GM19351 (cell line): Measurements from ENCODE around the gene FGF10.

Source experiments
- ATAC-seq: cut with Tn5 transposase; IDR thresholded peaks from one replicate; pipeline ENCODE4 v1.9.1; 2021; ENCODE audit warnings: mild to moderate bottlenecking, moderate library complexity; ENCODE audit not compliant: unreplicated experiment

The FGF10 gene

DNA sequence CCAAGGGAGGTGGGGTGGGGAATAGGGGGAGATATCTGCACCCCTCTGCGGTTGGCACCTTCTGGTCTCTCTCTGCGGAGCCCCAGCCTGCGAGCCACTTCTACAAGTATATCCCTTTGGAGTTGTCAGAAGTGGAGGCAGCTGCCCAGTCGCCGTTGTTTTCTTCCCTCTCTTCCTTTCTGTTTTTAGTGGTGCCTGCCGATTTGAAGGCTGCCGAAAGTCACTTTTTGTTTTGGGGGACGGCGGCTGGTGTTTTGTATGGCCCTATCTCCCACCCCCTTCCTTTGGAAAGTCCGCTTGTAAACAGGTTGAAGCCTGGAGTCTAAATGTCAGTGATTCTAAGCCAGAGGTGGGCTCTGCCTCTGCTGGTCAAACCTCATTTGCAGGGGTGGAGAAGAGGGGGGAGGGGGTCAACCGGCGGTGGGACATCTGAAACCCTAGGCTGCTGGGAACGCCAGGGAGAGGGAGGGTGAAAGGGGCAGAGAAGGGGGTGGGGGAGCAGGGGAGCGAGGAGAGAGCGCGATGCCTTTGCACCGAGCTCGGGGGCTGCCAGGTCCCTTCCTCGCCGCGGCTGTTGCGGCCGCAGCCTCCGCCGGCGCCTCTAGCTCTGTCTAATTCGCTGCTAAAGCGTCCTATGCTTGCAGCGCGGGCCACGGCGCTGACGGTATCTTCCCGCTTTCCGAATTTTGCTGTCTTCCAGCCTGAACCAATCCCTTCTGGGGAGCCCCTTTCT, at the start of gene FGF10:
Gene FGF10, minus strand, starts transcription at position 331 of the 733 bp plus-strand sequence. CDS start 738 bp downstream, outside the sequence.
- no peak for ATAC-seq

DNA sequence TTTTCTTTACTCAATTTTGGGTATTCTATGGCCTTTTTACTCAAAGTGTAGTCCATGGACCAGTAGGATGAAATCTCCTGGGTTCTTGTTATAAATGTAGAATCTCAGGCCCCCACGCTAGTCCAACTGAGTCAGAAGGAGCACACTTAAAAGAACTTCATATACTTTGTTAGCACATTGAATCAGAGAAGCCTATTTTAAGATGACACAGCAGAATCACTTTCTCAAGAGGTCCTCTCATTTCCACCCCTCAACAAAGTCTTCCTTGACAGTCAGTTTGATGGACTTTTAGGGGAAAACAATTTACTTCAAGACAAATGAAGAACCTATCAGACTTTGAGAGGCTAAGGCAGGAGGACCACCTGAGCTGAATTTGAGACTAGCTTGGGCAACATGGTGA, 37.7 kb upstream of the FGF10 start:
- ATAC-seq = no peak

DNA sequence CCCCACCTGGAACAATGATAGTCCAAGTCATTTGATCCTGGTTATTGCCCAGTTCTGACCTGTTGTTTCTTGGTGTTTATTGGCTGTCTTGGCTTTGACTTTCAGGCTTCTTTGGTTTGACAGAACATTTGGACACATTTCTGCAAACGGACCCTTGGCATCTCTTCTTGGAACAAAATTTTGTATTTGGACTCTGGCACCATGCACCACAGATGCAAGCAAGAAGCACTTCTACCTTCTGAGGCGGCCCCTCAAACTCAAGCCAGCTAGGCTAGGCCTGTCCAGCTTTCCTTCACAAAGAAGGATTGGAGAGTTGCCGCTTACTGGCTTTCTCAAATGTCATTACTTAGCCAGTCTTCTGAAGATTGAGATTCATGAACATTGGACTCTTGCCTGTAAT, 23.1 kb upstream of the FGF10 start:
- ATAC-seq = no peak

DNA sequence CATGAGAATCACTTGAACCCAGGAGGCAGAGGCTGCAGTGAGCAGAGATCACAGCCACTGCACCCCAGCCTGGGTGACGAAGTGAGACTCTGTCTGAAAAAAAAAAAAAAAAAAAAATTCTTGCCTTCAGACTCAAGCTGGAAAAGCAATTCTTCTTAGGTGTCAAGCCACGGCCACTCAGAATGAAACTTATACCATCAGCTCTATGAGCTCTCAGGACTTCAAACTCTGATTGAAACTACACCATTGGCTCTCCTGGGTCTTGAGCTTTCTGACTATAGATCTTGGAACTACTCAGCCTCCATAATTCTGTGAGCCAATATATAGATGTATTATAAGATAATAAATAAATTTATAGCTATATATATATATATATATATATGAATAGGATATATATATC, 12.9 kb upstream of the FGF10 start:
- no peak for ATAC-seq

DNA sequence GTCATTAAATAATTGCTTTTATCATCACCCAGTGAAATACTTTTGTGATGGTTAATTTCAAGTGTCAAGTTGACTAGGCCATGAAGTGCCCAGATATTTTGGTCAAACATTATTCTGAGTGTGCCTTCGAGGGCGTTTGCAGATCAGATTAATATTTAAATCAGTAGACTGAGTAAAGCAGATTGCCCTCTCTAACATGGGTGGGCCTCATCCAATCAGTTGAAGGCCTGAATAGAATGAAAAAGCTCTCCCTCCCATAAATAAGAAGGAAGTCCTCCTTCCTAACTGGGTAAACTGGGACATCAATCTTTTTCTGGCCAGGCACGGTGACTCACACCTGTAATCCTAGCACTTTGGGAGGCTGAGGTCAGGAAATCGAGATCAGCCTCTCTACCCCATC, 12.4 kb upstream of the FGF10 start:
- no peak for ATAC-seq

DNA sequence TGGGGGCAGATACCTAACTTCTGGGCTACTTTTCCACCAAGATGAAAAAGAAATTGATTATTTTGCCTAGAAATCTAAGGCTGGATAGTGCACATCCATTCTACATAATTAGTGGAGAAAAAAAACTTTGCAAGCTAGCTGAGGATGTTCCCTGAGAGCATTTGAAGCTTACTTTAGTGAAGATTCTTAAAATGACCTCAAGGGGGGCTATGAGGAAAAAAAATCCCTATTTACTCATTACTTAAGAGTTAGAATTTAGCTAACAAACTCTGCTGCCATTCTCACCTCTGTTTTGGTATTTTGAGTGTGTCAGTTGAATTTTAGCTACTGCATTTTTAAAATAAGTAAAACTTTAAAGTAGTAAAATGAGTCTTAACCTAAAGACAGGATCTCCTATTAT, 9.2 kb upstream of the FGF10 start:
- no peak for ATAC-seq

DNA sequence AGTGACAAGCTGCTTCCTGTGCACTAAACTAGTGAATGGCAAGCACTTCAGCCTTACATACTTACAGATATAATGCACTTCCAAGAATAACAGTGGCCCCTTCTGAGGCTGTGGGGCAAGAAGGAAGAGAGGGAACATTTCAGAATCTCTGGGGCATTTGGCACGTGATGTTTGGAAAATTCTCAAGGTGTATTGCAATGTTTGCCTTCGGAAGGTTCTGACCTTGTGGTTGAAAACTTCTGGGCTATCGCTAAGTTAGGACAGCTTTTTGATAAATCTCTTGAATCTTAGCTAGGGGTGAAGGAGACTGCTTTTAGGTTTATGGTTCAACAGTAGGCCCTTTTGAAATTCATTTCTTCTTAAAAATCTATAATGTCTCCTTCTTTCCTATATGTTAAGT, 7.1 kb upstream of the FGF10 start:
- ATAC-seq = no peak

DNA sequence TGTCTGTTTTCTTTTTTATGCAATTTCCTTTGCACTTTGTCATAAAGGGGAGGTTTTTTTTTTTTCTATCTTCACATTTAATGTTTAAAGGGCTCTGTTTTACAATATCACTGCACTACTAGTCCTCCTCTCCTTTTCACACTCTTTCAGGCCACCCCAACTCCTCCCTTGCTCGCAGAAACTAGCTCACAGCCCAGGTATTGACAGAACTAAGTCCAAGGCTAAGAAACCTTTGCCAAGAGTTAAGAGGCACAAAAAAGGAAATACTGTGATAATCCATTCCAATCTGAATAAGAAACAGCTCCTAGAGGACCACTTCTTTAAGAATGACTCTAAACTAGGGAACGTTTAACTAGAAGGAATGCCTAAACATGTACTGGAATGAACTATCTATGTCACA, 1.1 kb upstream of the FGF10 start:
- ATAC-seq = no peak

DNA sequence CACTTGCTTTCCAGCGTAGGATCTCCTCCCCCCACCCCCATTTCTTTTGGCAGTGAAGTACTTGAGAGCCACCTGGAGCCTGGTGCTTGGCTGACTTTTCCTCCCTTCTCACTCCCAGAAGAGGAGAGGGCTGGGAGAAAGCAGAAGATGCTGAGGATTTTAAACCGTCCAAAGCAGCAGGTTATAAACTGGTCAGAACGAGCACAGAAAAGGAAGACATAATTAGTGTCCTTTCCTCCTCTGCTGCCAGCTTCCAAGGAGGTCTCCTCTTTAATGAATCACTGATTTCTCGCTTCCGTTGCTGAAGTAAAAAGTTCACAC, 563 bp upstream of the FGF10 start:
- ATAC-seq = no peak

DNA sequence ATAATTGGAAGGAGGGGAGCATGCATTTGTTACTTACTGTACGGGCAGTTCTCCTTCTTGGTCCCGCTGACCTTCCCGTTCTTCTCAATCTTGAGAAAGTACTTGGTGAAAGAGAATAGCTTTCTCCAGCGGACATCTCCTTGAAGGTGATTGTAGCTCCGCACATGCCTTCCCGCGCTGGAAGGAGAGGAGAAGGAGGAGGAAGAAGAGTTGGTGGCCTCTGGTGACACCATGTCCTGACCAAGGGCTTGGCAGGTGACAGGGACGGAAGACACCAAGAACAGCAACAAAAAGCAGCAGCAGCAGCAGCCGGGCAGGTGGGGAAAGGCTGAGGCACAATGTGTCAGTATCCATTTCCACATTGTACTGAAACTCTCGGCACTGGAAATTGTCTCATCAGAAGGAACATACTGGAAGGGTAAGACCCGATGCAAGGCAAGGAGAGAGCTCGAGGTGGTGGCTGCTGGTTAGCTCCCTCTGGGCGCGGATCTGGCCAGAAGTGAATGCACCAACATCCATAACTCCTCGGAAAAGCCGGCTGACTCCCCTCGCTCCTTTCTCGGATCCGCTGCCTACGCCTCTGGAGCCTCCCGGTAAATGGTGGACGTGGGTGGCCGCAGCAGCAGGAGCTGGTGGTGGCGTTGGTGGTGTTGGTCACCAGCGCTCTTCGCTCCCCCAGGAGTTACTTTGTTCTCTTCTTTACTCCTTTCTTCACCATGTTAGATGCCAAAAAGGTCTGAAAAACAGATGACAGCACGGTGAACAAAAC, 715 bp downstream of the FGF10 start:
- no peak for ATAC-seq

DNA sequence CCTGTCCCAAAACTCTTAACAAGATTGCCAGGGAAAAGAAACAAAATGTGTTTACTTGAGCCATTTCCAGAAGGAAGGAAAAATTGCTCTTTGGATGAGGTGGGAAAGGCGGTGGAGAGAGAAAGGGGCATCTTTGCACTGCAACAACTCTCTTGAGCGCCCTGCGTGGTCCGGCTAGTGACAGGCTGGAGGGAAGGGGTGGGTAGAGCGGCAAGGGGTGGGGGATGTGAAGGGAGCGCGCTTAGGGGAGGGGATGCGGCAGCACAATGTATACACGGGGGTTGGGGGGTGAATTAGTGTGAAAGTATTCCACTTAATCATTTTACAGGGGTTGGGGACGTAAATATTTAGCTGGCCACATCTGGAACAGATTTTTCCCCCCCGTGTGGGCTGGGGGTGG, 1.3 kb downstream of the FGF10 start:
- no peak for ATAC-seq

DNA sequence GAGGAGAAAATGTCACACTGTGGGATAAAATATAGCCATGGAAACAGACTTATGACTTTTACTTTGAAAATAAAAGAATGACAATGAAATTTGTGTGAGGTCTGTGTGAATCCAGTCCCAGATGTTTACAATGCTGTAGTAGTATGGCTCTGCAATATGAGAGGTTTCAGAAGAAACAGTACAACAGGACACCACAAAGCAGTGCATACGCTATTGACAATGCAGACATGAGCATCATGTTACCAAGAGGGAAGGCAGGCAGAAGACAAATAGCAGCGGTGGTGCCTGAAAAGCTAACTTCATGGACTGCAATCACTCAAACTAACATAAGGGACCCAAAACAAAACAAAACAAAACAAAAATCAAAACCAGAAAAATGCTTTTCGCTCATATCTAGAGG, 1.8 kb downstream of the FGF10 start:
- ATAC-seq = no peak

DNA sequence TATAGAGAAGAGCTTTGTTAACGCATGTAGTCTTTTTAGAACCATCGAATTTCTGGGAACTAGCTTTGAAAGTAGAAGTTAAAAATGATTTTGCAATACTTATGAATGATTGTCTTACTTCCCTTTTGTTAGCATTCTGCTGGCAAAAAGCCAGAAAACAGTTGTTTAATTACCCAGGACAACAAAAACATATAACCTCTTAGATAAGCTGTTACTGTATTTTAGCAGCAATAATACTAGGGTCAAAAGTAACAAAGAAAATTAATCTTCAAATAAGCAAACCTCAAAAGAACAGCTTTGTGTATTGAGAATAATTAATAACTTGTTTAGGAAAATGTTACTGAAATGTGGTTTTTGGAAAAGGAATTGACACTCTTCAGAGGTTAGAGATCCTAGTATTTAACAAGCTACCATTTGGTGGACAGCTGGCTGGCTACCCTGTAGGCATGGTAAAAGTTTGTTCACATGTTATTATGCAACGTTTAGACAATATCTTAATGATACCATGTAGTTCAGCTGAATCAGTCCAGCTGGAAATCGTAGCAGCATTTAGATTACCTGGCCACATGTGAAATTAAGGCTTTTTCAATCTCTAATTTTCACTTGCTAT, 3.8 kb downstream of the FGF10 start:
- ATAC-seq = no peak

DNA sequence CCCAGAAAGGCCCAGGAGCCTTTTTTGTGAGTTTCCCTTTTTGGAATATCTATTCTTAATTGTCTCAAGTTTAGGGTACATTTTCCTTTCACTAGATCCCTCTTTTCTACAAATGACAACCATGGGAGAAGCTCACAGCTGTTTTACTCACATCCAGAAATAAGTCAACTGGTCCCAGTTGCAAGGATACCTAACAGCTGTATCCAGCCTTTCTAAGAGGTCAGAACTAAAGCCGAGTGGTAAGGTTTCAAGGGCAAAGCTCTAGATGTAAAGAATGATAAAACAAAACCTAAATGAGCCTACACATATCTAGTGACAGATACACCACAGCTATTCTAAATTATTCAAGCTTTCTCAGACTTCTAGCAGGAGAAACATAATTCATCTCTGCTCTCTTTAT, 4.4 kb downstream of the FGF10 start:
- ATAC-seq = no peak

DNA sequence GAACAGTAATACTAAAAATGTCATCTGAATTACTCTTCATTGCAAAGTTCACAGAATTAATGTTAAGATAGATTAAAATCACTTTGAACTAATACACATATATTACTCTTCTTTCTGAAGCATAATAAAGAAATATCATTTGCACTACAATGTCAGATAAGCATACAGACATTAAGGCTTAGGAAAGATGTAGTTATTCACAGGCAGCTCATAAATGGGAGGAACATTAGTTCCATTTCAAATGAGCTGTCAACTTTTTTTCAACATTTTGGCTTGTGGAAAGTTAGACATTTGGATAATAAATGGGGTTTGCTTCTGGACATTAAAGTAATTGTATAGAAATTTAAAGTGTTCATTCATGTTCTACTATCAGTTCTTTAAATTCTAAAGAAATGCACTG, 6.3 kb downstream of the FGF10 start:
- ATAC-seq = no peak

DNA sequence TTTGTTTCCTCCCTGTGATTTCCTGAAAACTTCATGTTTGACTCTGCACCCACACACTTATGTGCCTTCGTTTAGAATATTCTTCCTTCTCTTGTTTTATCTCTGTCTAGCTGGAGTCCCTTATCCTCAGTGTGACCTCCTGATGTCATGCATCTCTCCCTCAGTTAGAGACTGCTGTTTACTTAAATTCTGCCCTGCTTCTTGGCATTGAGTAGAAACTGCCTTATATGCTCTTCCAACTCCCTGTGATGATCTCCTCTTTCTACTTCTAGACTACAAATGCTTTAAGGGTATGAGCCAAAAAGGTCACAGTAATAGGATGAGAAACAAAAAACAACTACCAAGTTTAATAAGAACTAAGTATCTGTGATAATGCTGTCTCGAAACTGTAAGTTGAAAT, 12.2 kb downstream of the FGF10 start:
- no peak for ATAC-seq

DNA sequence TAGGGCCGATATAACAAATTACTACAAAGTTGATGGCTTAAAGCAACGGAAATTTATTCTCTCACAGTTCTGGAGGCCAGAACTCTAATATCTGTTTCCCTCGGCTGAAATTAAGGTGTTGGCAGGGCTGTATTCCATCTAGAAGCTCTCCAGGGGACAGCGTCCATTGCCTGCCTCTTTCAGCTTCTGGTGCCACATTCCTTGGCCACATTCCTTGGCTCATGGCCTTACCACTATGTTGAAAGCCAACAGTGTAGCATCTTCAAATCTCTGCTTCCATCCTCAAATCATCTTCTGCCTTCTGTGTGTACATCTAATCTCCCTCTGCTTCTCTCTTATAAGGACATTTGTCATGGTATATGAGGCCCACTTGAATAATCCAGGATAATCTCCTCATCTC, 17.2 kb downstream of the FGF10 start:
- ATAC-seq = no peak

DNA sequence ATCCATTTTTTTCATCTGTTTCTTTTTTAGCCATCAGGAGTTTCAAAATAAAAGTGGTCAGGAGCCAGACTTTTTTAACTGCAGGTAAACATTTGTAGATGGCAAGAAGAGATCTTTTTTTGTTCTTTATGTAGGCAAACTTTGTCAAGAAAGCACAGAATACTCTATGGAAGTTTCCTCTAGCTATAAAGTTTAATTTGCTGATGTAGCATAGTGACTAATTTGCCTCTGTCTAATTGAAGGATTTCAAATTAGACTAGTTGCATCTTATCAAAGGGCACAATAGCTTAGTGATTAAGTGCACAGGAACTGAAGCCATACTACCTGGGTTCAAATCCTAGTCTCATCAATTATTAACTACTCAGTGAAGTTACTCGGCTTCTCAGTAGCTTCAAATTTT, 22.0 kb downstream of the FGF10 start:
- ATAC-seq = no peak

DNA sequence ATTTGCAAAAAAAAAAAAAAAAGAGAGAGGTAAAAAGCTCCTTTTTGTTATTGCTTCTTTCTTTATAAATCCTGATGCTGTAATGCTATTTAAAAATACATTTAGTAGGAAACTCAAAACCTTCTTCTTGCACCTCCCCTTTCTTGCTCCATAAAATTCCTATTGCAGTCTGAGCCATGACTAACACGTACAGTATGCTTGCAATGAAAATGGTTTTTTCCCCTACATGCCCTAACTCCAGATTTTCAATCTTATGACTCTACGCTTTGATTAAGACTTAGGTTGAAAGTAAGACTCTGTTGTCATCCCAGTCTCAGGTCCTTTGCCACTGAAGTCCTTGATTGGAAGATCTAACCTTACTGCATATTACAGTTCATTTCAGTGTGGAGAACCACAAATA, 23.9 kb downstream of the FGF10 start:
- no peak for ATAC-seq

DNA sequence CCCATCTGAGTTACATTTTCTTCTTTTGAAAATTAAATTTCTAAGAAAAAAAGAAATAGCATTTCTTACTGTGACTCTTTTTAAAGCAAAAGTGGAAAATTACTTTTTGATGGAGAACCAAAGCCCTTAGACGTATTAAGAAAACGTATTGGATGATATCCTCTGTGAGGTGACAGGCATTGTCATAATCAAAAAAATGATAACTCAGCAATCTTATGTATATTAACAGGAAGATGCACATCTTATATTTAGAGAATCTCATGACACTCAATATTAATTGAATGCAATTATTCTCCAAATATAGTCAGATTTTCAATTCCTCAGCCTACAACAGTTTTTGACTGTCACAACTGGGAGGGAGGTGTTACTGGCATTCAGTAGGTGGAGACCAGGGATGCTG, 25.1 kb downstream of the FGF10 start:
- no peak for ATAC-seq

DNA sequence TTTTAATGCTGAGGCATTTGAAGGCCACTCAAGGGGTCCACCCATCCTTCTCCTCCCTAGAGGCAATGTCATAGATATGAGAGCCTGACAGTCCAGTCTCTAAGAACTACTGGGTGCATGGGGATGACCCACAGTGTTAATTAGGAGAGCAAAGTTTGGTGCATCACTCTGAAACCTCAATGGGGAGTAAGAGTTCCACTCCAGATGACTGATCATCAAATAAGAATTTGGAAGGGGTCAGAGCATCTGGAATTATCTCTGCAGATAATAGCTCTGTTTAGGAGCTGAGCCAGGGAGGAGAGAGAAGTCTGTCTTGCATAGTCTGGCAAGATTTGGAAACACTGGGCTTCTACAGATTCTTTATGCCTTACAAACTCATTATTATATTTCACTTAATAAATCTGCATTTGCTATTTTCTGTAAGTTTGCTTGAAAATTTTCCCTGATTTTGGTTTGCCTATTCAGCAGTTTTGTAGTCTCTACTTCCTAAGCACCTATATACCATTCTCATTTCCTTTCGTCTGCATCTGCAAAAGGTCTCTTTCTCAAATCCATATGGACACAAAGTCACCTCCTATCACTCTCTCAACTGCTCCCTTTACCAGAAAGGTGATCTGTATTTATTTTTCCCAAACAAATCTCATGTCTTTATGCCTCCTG, 27.7 kb downstream of the FGF10 start:
- no peak for ATAC-seq

DNA sequence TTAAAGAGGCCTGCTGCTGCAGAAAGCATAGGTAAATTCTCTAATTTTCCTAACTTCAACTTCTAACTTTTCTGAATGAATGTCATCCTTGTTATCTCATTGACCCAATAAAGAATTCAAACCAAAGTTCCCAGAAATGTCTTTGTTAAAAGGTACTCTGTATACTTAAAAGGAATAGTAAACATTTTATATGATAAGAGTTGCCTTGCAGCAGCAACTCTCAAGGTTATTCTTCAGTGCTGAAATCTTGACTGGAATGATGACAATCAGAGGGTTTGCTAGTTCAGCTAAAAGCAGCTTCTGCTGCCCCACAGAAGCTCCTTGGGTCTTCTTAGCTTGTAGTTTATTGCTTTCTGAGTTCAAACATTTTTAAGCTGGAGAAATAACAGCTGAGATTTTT, 28.3 kb downstream of the FGF10 start:
- no peak for ATAC-seq
